ENCODE data around the gene FUT2. TPM values are rescaled to one million over a fixed set of nuclear protein-coding genes. Genes with fewer than 3 reads are reported as not detected.

Gene FUT2
- total and polyA plus RNA-seq, 2 of the 13 experiments (the other 11 are each of a cell fraction or from before 2014, with no cell fraction given) = 0.07 TPM; not detected in 1

DNA sequence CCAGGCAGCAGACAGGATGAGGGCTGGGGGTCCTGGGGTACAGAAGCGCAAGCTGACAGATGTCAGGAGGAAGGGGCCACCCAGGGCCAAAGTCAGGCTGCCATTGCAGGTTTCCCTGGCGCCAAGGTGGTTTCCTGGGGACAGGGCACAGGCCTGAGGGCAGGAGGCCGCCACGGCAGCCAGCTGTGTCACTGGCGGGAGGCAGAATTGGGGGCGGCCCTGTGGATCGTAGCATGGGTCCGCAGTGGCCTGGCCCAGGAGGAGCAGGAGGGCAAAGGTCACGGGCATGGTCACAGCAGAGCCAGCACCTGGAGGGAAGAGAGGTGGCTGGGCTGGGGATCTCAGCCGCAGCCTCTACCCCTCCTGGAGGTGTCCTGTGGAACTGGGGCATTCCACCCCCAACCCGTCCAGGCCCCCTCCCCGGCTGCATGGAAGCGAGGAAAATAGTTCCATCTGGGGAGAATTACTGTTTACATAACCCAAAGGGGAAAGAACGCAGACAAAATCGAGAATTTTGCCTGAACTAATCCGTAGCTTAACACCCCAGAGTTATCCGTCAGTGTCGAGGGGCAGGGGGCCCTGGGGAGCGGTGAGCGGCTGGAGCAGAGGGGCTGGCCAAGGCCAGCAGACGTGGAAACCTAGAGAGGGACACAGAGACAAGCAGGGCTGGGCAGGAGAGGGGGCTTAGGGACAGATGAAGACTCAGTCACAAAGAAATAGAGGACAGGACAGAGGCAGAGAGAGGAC is 24.9 kb upstream of the FUT2 start (continued):
- TF ChIP-seq, protein P1, sequence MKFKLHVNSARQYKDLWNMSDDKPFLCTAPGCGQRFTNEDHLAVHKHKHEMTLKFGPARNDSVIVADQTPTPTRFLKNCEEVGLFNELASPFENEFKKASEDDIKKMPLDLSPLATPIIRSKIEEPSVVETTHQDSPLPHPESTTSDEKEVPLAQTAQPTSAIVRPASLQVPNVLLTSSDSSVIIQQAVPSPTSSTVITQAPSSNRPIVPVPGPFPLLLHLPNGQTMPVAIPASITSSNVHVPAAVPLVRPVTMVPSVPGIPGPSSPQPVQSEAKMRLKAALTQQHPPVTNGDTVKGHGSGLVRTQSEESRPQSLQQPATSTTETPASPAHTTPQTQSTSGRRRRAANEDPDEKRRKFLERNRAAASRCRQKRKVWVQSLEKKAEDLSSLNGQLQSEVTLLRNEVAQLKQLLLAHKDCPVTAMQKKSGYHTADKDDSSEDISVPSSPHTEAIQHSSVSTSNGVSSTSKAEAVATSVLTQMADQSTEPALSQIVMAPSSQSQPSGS (CRISPR knock-in tag; IDR thresholded peaks at IDR 0.05) = no peak
- TF ChIP-seq, protein P2, sequence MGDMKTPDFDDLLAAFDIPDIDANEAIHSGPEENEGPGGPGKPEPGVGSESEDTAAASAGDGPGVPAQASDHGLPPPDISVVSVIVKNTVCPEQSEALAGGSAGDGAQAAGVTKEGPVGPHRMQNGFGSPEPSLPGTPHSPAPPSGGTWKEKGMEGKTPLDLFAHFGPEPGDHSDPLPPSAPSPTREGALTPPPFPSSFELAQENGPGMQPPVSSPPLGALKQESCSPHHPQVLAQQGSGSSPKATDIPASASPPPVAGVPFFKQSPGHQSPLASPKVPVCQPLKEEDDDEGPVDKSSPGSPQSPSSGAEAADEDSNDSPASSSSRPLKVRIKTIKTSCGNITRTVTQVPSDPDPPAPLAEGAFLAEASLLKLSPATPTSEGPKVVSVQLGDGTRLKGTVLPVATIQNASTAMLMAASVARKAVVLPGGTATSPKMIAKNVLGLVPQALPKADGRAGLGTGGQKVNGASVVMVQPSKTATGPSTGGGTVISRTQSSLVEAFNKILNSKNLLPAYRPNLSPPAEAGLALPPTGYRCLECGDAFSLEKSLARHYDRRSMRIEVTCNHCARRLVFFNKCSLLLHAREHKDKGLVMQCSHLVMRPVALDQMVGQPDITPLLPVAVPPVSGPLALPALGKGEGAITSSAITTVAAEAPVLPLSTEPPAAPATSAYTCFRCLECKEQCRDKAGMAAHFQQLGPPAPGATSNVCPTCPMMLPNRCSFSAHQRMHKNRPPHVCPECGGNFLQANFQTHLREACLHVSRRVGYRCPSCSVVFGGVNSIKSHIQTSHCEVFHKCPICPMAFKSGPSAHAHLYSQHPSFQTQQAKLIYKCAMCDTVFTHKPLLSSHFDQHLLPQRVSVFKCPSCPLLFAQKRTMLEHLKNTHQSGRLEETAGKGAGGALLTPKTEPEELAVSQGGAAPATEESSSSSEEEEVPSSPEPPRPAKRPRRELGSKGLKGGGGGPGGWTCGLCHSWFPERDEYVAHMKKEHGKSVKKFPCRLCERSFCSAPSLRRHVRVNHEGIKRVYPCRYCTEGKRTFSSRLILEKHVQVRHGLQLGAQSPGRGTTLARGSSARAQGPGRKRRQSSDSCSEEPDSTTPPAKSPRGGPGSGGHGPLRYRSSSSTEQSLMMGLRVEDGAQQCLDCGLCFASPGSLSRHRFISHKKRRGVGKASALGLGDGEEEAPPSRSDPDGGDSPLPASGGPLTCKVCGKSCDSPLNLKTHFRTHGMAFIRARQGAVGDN (CRISPR knock-in tag; IDR thresholded peaks at IDR 0.05) = peak; percentile 44
- 0 out of 2 replicates have a peak, but pooled peaks have one; percentile 9 for TF ChIP-seq POGZ (CRISPR knock-in tag; IDR thresholded peaks at IDR 0.05)
- TF ChIP-seq, protein P3, sequence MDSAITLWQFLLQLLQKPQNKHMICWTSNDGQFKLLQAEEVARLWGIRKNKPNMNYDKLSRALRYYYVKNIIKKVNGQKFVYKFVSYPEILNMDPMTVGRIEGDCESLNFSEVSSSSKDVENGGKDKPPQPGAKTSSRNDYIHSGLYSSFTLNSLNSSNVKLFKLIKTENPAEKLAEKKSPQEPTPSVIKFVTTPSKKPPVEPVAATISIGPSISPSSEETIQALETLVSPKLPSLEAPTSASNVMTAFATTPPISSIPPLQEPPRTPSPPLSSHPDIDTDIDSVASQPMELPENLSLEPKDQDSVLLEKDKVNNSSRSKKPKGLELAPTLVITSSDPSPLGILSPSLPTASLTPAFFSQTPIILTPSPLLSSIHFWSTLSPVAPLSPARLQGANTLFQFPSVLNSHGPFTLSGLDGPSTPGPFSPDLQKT (CRISPR knock-in tag; IDR thresholded peaks at IDR 0.05; ENCODE audit: borderline replicate concordance) = no peak
- TF ChIP-seq, protein P4, sequence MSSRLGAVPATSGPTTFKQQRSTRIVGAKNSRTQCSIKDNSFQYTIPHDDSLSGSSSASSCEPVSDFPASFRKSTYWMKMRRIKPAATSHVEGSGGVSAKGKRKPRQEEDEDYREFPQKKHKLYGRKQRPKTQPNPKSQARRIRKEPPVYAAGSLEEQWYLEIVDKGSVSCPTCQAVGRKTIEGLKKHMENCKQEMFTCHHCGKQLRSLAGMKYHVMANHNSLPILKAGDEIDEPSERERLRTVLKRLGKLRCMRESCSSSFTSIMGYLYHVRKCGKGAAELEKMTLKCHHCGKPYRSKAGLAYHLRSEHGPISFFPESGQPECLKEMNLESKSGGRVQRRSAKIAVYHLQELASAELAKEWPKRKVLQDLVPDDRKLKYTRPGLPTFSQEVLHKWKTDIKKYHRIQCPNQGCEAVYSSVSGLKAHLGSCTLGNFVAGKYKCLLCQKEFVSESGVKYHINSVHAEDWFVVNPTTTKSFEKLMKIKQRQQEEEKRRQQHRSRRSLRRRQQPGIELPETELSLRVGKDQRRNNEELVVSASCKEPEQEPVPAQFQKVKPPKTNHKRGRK (CRISPR knock-in tag; IDR thresholded peaks at IDR 0.05) = no peak
- TF ChIP-seq ZBTB7A (CRISPR knock-in tag; IDR thresholded peaks at IDR 0.05) = no peak
- TF ChIP-seq RXRA (CRISPR knock-in tag; IDR thresholded peaks at IDR 0.05) = 0 out of 2 replicates have a peak, but pooled peaks have one; percentile 16
- TF ChIP-seq NFRKB (IDR thresholded peaks at IDR 0.05) = no peak
- no peak for TF ChIP-seq TOPORS (CRISPR knock-in tag; IDR thresholded peaks at IDR 0.05)
- TF ChIP-seq ZNF10 (CRISPR knock-in tag; IDR thresholded peaks at IDR 0.05; ENCODE audit: borderline replicate concordance, low read depth) = no peak
- TF ChIP-seq MEIS2 (CRISPR knock-in tag; IDR thresholded peaks at IDR 0.05) = no peak
- no peak for TF ChIP-seq MTF2 (CRISPR knock-in tag; IDR thresholded peaks at IDR 0.05; ENCODE audit: borderline replicate concordance)
- no peak for TF ChIP-seq TP53 (CRISPR knock-in tag; conservative IDR thresholded peaks at IDR 0.05)
- TF ChIP-seq, protein P5, sequence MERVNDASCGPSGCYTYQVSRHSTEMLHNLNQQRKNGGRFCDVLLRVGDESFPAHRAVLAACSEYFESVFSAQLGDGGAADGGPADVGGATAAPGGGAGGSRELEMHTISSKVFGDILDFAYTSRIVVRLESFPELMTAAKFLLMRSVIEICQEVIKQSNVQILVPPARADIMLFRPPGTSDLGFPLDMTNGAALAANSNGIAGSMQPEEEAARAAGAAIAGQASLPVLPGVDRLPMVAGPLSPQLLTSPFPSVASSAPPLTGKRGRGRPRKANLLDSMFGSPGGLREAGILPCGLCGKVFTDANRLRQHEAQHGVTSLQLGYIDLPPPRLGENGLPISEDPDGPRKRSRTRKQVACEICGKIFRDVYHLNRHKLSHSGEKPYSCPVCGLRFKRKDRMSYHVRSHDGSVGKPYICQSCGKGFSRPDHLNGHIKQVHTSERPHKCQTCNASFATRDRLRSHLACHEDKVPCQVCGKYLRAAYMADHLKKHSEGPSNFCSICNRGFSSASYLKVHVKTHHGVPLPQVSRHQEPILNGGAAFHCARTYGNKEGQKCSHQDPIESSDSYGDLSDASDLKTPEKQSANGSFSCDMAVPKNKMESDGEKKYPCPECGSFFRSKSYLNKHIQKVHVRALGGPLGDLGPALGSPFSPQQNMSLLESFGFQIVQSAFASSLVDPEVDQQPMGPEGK (CRISPR knock-in tag; IDR thresholded peaks at IDR 0.05) = 0 out of 2 replicates have a peak, but pooled peaks have one; percentile 23
- TF ChIP-seq, protein P6, sequence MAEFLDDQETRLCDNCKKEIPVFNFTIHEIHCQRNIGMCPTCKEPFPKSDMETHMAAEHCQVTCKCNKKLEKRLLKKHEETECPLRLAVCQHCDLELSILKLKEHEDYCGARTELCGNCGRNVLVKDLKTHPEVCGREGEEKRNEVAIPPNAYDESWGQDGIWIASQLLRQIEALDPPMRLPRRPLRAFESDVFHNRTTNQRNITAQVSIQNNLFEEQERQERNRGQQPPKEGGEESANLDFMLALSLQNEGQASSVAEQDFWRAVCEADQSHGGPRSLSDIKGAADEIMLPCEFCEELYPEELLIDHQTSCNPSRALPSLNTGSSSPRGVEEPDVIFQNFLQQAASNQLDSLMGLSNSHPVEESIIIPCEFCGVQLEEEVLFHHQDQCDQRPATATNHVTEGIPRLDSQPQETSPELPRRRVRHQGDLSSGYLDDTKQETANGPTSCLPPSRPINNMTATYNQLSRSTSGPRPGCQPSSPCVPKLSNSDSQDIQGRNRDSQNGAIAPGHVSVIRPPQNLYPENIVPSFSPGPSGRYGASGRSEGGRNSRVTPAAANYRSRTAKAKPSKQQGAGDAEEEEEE (CRISPR knock-in tag; IDR thresholded peaks at IDR 0.05; ENCODE audit: borderline replicate concordance) = no peak
- no peak for TF ChIP-seq ZNF251 (CRISPR knock-in tag; IDR thresholded peaks at IDR 0.05)
